Brain microvascular endothelial cell (primary cell): ENCODE results near the gene PACRG.

Experiments used
- DNase-seq: peaks from one replicate; pipeline ENCODE4 v3.0.0-alpha.2; 2020
- H3K27ac ChIP-seq: fragments of 250-450 bp; sonication (Bioruptor Pico); 2 replicates; pipeline ENCODE4 v1.5.1; 2020; ENCODE audit warnings: mild to moderate bottlenecking, moderate library complexity
- H3K27me3 ChIP-seq: fragments of 250-450 bp; sonication (Bioruptor Pico); replicated peaks from 2 replicates; pipeline ENCODE4 v1.5.1; 2020; ENCODE audit warnings: mild to moderate bottlenecking
- H3K36me3 ChIP-seq: fragments of 250-450 bp; sonication (Bioruptor Pico); replicated peaks from 2 replicates; pipeline ENCODE4 v1.5.1; 2020; ENCODE audit warnings: mild to moderate bottlenecking
- H3K4me3 ChIP-seq: 2 replicates; pipeline ENCODE4 v1.5.1; 2011; ENCODE audit warnings: low read depth, mild to moderate bottlenecking, control low read depth, low read length, moderate library complexity
- in situ Hi-C: cut with HindIII; loops from 2 replicates; pipeline ENCODE4 v1.10.0; 2017; ENCODE audit warnings: low sequenced_read_pairs, low pct_ligation_motif_present
- TF ChIP-seq, protein P1 (sequence below): IDR thresholded peaks from 2 replicates; pipeline ENCODE4 v1.5.1; 2011; ENCODE audit warnings: low read depth, mild to moderate bottlenecking, moderate library complexity, low read length, control low read depth, inconsistent platforms; ENCODE audit errors: missing control alignments

PACRG gene

GRCh38 chr6:163333701-163334663 is 606.2 kb downstream of the PACRG start:
- H3K27ac ChIP-seq = no peak overlapping the region
- TF ChIP-seq, protein P1, sequence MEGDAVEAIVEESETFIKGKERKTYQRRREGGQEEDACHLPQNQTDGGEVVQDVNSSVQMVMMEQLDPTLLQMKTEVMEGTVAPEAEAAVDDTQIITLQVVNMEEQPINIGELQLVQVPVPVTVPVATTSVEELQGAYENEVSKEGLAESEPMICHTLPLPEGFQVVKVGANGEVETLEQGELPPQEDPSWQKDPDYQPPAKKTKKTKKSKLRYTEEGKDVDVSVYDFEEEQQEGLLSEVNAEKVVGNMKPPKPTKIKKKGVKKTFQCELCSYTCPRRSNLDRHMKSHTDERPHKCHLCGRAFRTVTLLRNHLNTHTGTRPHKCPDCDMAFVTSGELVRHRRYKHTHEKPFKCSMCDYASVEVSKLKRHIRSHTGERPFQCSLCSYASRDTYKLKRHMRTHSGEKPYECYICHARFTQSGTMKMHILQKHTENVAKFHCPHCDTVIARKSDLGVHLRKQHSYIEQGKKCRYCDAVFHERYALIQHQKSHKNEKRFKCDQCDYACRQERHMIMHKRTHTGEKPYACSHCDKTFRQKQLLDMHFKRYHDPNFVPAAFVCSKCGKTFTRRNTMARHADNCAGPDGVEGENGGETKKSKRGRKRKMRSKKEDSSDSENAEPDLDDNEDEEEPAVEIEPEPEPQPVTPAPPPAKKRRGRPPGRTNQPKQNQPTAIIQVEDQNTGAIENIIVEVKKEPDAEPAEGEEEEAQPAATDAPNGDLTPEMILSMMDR = no peak
- H3K36me3 ChIP-seq = no peaks in the 10 kb centered on the region
- H3K27me3 ChIP-seq = no peaks in the 10 kb centered on the region
- no peak for DNase-seq
- H3K4me3 ChIP-seq = no peak overlapping the region
- in situ Hi-C loops = no loop called here

GRCh38 chr6:163335056-163335455 is 607.3 kb downstream of the PACRG start:
- H3K36me3 ChIP-seq = no peaks in the 10 kb centered on the region
- in situ Hi-C loops = no loop called here
- H3K27me3 ChIP-seq = no peaks in the 10 kb centered on the region
- H3K27ac ChIP-seq = peak overlapping the region; percentile 46
- H3K4me3 ChIP-seq = no peak overlapping the region
- TF ChIP-seq, protein P1 = no peak
- DNase-seq = no peak

DNA sequence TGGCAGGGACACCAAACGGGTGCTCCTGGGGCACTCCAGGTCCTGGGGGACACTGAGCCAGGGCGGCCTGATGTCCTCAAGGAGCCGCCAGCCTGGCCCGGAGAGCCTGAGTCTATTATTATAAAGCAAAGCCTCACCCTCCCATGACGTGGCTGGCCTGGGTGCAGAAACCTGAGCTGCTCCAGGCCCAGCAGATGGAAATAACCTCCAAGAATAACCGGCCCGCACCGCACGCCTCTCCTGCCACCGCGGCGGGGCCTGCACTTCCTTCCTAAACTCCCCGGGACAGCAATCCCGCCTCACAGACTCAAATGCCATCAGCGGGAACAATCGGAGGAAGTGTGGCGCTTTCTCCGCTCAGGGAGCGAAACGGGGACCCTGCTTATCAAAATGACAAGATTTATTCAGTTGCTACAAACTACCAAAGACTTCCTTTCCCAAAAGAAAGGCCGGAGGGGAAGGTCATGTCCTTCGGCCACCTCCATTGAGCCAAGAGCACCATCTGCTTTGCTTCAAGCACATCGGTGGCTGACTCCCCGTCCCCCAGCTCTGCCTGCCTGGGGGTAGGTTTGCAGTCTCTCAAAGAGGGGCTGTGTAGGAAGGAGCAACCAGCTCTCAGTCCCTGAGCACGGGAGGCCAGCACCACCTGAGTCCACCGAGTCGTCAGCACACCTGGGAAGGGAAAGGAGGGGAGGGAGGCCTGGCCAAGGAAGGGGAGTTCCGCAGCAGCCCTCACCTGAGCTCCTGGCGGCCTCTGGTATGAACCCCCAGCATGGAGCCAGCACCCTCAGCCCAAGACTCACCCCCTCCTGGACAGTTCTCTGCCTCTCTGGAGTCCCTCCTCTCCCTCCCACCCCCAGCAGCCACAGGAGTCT is 608.1 kb downstream of the PACRG start:
- TF ChIP-seq, protein P1 = no peak
- Histone ChIP-seq H3K27ac (peak overlapping the region; percentile 46), H3K36me3 (no peaks in the 10 kb centered on the region), H3K27me3 (no peaks in the 10 kb centered on the region), H3K4me3 (no peak overlapping the region)
- in situ Hi-C loops = no loop called here
- DNase-seq = peak; percentile 84

GRCh38 chr6:163336961-163337360 is 609.2 kb downstream of the PACRG start:
- DNase-seq = no peak
- Histone ChIP-seq H3K27me3 (no peaks in the 10 kb centered on the region), H3K27ac (no peak overlapping the region), H3K4me3 (no peak overlapping the region), H3K36me3 (no peaks in the 10 kb centered on the region)
- in situ Hi-C loops = no loop called here
- TF ChIP-seq, protein P1 = no peak

DNA sequence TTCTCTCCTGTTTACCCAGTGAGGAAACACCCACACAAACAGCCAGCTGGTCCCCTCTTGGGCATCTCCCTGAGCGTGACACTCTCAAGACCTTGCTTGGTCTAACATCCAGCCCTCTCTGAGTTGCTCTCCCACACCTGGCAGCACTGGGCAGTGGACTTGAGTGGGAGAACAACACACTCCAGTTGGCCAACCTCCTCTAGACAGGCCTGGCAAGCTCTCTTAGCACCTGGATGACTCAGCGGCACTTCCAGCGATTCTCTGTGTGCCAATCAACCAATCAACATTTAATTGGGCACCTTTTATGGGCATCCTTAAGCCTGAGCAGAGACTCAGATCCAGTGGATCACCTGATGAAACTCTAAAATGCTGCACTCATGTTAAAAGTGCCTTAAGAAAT is 610.2 kb downstream of the PACRG start:
- H3K27ac ChIP-seq = no peak overlapping the region
- DNase-seq = no peak
- no peaks in the 10 kb centered on the region for H3K36me3 ChIP-seq
- no peaks in the 10 kb centered on the region for H3K27me3 ChIP-seq
- TF ChIP-seq, protein P1 = no peak
- no peak overlapping the region for H3K4me3 ChIP-seq
- in situ Hi-C loops = no loop called here
